ENCODE measurements around the gene HIRA. TPM values are rescaled to one million over a fixed set of nuclear protein-coding genes. Genes with fewer than 3 reads are reported as not detected.

The HIRA gene
- total RNA-seq, 1 donor from 2014 or later: 32.7 TPM

DNA sequence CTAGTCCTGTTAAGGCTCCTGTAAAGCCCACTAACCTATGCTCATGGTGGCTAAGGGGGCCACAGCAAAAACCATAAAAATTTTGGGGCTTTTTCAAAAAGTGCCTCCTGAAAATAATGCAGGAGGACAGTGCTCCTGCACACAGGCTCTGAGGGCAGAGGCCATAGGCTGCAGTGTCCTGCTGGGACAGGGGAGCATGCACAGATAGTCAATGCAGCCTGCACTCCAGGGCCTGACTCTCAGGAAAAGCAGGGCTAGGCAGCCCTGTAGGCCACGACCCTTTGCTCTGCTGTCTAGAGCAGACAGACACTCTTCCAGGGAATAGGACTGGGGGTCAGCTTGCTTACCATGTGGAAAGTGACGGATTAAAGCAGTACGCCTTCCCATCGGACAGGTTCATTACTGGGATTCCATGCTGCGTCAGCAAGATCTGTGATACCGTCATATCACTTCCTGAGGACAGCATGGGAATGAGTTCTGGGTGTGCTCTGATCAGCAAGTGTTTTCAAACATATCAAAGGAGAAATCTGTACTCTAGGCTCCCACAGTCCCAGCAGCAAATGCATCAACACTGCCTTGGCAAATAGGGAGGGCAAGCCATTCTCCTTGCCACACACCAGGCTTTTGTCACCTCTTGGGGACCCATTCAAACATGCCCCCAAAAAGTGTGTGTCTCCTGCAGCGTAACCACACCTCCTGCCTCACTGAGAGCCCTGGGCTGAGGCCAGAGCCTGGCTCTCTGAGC, 75.9 kb downstream of the HIRA start:
- Mint-ChIP-seq H3K4me3 (no peak overlapping the region), H3K27me3 (no peaks in the 10 kb centered on the region), H3K36me3 (ENCODE audit: low read depth) (peaks cover 94% of the 10 kb centered on the region), H3K4me1 (peaks cover 31% of the 10 kb centered on the region), H3K27ac (no peak overlapping the region), H3K9me3 (no peaks in the 10 kb centered on the region)
- intact Hi-C loops (cut with micrococcal nuclease): no loop called here
- ATAC-seq (ENCODE audit: low read depth) (no peak), DNase-seq (no peak)
- ChIA-PET CTCF (interaction anchor here (1.2 kb wide), 1 partner anchor 13 kb away, joined by 4 read pairs; no protein-coding TSS in a partner anchor), POLR2A (interaction anchor here (0.9 kb wide), 1 partner anchor 10 kb away, joined by 3 read pairs; no protein-coding TSS in a partner anchor)
- TF ChIP-seq, protein P1, sequence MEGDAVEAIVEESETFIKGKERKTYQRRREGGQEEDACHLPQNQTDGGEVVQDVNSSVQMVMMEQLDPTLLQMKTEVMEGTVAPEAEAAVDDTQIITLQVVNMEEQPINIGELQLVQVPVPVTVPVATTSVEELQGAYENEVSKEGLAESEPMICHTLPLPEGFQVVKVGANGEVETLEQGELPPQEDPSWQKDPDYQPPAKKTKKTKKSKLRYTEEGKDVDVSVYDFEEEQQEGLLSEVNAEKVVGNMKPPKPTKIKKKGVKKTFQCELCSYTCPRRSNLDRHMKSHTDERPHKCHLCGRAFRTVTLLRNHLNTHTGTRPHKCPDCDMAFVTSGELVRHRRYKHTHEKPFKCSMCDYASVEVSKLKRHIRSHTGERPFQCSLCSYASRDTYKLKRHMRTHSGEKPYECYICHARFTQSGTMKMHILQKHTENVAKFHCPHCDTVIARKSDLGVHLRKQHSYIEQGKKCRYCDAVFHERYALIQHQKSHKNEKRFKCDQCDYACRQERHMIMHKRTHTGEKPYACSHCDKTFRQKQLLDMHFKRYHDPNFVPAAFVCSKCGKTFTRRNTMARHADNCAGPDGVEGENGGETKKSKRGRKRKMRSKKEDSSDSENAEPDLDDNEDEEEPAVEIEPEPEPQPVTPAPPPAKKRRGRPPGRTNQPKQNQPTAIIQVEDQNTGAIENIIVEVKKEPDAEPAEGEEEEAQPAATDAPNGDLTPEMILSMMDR (IDR thresholded peaks at IDR 0.05): no peak

DNA sequence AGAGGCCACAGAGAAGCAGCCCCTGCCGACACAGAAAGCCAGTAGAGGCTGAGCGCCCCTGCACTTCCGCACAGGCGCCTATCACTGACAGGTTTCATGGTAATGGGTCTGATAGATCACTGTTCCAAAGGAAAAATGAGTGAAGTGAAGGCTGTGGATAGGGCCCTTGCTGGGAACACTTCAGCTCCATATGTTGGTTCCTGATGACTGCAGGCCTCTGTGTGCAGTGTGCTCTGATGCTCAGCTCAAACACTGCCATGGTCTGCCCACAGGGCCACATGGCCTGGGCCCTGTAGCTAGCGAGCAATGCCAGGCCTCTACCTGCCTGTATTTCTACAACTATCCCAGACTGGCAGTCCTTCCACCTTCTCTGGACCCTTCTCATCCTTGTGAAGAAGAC, 77.3 kb downstream of the HIRA start:
- CTCF ChIA-PET: interaction anchor here (1.2 kb wide), 1 partner anchor 14 kb away, joined by 4 read pairs; no protein-coding TSS in a partner anchor
- ATAC-seq (ENCODE audit: low read depth) (no peak), DNase-seq (no peak)
- H3K4me3 Mint-ChIP-seq: no peak overlapping the region
- TF ChIP-seq, protein P1 (IDR thresholded peaks at IDR 0.05): no peak
- intact Hi-C loops (cut with micrococcal nuclease): no loop called here
- H3K36me3 Mint-ChIP-seq (ENCODE audit: low read depth): peaks cover 94% of the 10 kb centered on the region
- H3K27ac Mint-ChIP-seq: no peak overlapping the region
- no peaks in the 10 kb centered on the region for H3K27me3 Mint-ChIP-seq
- no peaks in the 10 kb centered on the region for H3K9me3 Mint-ChIP-seq
- peaks cover 17% of the 10 kb centered on the region for H3K4me1 Mint-ChIP-seq
- POLR2A ChIA-PET: no interaction called here

DNA sequence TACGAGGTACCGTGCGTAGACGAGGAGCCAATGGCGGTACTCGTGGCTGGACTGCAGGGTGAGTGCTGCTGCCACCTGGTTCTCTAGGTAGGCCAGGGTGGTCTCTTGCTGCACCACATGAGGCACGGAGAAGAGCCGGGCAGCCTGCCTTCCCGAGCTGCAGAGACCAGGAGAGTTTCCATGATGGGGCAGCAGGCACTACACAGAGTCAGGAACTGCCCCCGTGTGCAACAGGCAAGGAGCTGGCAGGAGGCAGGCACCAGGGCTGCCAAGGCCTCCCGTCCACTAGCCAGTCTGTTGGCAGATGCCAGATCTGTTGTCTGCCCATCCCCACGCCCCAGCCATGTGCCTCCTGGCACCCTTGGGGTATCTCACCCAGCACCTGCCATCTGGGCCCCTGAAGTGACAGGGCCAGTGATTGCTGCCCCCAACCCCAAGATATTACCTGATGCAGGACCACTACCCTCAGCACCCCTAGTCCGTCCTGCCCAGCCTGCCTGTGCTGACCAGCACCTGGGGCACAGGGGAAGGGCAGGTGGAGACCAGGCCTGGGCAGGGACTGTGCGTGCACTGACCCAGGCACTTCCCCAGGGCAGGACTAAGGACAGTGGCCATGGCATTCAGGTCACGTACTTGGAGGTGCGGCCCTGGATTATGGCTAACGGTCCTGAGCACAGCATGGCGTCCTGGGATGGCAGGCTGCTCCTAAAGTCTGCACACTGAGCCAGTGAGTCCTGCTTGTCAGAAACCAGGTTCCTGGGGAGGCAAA, 78.0 kb downstream of the HIRA start:
- ChIA-PET CTCF (no interaction called here), POLR2A (no interaction called here)
- no peak for ATAC-seq (ENCODE audit: low read depth)
- H3K27ac Mint-ChIP-seq: no peak overlapping the region
- H3K36me3 Mint-ChIP-seq (ENCODE audit: low read depth): peaks cover 96% of the 10 kb centered on the region
- DNase-seq: no peak
- intact Hi-C loops (cut with micrococcal nuclease): no loop called here
- peaks cover 10% of the 10 kb centered on the region for H3K4me1 Mint-ChIP-seq
- H3K27me3 Mint-ChIP-seq: no peaks in the 10 kb centered on the region
- TF ChIP-seq, protein P1 (IDR thresholded peaks at IDR 0.05): no peak
- H3K9me3 Mint-ChIP-seq: no peaks in the 10 kb centered on the region
- H3K4me3 Mint-ChIP-seq: no peak overlapping the region

DNA sequence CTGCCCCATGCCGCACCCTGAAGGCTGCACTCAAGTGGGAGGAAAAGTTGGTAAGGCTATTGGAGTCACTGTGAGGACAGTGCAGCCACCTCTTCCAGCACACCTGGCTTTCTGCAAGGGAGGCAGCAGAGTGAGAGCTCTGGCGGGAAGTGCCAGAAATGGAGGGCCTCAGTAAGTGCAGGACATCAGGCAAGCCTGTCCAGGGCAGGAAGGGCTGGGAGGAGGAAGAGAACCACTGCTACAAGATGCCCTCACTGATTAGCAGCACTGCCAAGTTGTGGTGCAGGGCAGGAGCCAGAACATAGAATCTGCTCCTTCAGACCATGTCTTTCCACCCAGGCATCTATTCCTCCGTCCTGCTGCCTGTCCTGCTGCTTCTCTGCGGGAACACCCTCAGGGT, 78.8 kb downstream of the HIRA start:
- Mint-ChIP-seq H3K4me1 (peaks cover 4% of the 10 kb centered on the region), H3K27me3 (no peaks in the 10 kb centered on the region), H3K36me3 (ENCODE audit: low read depth) (peaks cover 94% of the 10 kb centered on the region), H3K9me3 (no peaks in the 10 kb centered on the region), H3K4me3 (no peak overlapping the region), H3K27ac (no peak overlapping the region)
- ATAC-seq (ENCODE audit: low read depth) (no peak), DNase-seq (no peak)
- ChIA-PET POLR2A (no interaction called here), CTCF (no interaction called here)
- TF ChIP-seq, protein P1 (IDR thresholded peaks at IDR 0.05): no peak
- intact Hi-C loops (cut with micrococcal nuclease): no loop called here

DNA sequence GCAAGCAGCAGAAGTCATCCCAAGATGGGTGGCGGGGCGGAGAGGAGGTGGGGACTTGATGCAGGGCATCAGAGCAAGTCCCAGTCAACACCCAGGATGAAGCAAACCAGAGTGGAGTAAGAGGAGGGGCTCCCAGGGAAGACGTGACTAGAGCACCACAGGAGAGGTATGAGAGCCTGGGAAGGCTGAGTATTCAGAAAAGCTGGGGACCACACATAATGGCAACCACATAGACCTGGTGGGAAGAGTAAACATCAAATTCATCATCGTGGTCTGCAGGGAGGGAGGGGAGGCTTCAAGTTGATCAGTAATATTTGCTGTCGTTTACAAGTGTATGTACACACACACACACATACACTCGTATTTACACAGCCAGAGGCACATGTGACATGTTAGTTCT, 79.3 kb downstream of the HIRA start:
- POLR2A ChIA-PET: no interaction called here
- TF ChIP-seq, protein P1 (IDR thresholded peaks at IDR 0.05): no peak
- Mint-ChIP-seq H3K27me3 (no peaks in the 10 kb centered on the region), H3K27ac (peak overlapping the region; percentile 27), H3K4me1 (peaks cover 3% of the 10 kb centered on the region), H3K36me3 (ENCODE audit: low read depth) (peaks cover 94% of the 10 kb centered on the region), H3K9me3 (no peaks in the 10 kb centered on the region), H3K4me3 (no peak overlapping the region)
- CTCF ChIA-PET: no interaction called here
- DNase-seq (no peak), ATAC-seq (ENCODE audit: low read depth) (no peak)
- intact Hi-C loops (cut with micrococcal nuclease): no loop called here

Measured in activated B cell treated with CpG ODN at 0.5 μM for 24 hours (primary cell).